HG03025 (cell line): ENCODE results near the gene CYB5D1.
"Not testable (repeated sequence)": the region's sequence is repeated elsewhere in the genome, so short reads cannot be mapped to it uniquely, and the experiment has no call there.

Source experiments
- ATAC-seq: cut with Tn5 transposase; IDR thresholded peaks from one replicate; pipeline ENCODE4 v1.9.1; 2021; ENCODE audit warnings: mild to moderate bottlenecking, moderate library complexity; ENCODE audit not compliant: unreplicated experiment, low FRiP score

The CYB5D1 gene

DNA sequence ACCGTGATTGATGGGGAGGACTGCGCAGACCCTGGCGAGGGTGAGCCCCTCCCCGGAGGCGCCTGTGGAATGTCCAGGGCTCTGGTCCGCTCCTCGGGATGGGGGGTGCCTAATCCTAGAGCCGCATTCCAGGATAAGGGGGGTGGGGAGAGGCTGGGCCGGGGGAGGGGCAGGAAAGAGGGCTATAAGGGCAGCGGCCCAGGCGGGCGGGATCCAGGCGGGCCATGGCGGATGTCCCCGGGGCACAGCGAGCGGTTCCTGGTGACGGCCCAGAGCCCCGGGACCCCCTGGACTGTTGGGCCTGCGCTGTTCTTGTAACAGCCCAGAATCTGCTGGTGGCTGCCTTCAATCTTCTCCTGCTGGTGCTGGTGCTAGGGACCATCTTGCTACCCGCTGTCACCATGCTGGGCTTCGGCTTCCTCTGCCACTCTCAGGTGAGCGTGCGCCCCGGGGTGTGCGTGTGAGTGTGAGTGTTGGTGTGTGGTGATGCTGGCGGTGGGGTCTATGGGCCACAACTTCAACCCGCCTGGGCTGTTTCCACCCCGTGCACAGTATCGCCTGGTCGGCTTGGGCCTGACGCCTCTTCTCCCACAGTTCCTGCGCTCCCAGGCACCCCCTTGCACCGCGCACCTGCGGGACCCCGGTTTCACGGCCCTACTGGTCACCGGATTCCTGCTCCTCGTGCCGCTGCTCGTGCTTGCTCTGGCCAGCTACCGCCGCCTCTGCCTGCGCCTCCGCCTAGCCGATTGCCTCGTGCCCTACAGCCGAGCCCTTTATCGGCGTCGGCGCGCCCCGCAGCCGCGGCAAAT is 2.7 kb upstream of the CYB5D1 start, which contains the start of gene TMEM88:
TMEM88 (plus strand) TSS at position 216 of the 809 bp plus-strand sequence; CDS start at position 225, 9 bp downstream.
- ATAC-seq, result no peak

DNA sequence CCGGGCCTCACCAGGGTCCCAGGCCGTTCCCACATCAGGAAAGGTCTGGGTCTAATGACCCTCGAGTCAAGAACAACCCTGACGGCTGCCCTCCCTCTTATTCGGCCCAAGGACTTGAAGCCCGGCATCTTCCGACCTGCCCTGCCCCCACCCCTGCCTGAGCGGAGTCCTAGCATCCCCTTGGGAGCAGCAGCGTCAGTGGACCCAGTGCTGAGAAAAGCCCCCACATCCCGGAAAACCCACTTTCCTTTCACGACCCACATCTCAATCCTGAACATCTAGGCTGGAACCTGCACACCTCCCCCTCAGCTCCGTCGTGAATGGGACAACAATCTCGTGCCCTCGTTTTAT is 2.2 kb upstream of the CYB5D1 start:
- no peak for ATAC-seq

- ATAC-seq, result no peak
Measured at GRCh38 chr17:7856011-7856810, 1.6 kb upstream of the CYB5D1 start.

DNA sequence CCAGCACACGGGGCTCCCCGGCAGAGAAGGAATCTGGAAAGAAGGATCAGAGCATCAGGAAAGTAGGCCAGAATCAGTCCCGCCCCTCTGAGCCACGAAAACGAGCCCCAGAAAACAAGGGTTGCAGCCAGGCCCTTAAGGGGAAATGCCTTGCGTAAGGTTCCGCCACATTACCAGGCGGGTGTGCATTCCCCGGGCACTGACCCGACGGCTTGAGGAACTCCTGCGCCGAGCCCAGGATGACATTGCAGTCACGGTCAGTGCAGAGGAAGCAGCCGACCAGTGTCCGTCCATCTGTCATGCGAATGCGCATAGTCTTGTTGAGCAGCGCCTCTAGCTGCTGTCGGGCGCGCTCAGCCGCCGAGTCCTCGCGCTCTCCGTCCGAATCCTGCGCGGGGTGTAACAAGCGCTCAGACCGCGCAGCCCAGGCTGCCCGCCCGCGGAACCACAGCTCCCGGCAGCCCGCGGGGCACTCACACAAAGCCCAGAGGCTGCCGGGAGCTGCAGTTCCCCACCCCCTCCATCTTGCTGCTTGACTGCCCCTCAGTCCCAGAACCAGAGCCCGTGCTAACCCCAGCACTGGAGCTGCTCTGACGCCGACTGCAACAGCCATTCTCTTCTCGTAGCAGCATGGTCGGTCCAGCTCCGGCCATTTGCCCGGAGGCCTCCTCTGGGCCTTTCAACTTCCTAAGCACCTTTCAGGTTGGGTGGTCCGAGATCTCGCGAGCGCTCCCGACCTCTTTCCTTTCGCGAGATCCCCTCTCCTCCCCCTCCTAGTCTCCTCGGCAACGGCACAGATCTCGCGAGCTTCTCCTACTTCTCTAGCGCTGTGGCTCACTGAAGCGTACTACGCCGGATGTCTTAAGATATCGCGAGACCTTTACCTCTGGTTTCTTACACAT is 741 bp upstream of the CYB5D1 start, which contains the start of gene NAA38:
NAA38 (minus strand) TSS at position 749 of the 902 bp plus-strand sequence; CDS start at position 653, 96 bp downstream.
- peak; percentile 74 for ATAC-seq

DNA sequence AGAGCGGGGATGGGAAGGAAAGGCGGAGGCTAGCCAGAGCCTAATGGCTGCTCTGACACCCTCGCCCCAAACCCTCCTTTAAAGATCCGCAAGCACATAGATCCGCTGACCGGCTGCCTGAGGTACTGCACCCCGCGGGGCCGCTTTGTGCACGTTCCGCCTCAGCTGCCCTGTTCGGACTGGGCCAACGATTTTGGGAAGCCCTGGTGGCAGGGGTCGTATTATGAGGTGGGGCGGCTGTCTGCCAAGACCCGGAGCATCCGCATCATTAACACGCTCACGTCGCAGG is 663 bp downstream of the CYB5D1 start:
- ATAC-seq, result no peak

- ATAC-seq, result no peak
Measured at GRCh38 chr17:7859028-7859427, 1.2 kb downstream of the CYB5D1 start.

- no peak for ATAC-seq
Measured at GRCh38 chr17:7862692-7863437, 5.1 kb downstream of the CYB5D1 start.

DNA sequence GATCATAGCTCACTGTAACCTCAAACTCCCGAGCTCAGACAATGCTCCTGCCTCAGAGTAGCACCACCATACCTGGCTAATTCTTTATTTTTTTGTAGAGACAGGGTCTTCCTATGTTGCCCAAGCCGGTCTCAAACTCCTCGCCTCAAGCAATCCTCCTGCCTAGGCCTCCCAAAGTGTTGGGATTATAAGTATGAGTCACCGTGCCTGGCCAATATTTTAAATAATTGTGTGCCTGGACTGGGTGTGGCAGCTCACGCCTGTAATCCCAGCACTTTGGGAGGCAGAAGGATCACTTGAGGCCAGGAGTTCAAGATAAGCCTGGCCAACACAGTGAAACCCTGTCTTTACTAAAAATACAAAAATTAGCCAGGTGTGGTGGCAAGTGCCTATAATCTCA is 6.6 kb downstream of the CYB5D1 start:
- not testable (repeated sequence) for ATAC-seq

- ATAC-seq, result no peak
Measured at GRCh38 chr17:7864995-7865650, 7.3 kb downstream of the CYB5D1 start.

GRCh38 chr17:7867881-7868329 is 10.1 kb downstream of the CYB5D1 start:
- no peak for ATAC-seq

GRCh38 chr17:7873051-7873450 is 15.2 kb downstream of the CYB5D1 start:
- no peak for ATAC-seq

GRCh38 chr17:7875804-7876370 is 18.1 kb downstream of the CYB5D1 start:
- no peak for ATAC-seq

- no peak for ATAC-seq
Measured at GRCh38 chr17:7878234-7878633, 20.4 kb downstream of the CYB5D1 start.

GRCh38 chr17:7880076-7880868 is 22.5 kb downstream of the CYB5D1 start:
- no peak for ATAC-seq

GRCh38 chr17:7881276-7882054 is 23.7 kb downstream of the CYB5D1 start:
- ATAC-seq, result no peak

DNA sequence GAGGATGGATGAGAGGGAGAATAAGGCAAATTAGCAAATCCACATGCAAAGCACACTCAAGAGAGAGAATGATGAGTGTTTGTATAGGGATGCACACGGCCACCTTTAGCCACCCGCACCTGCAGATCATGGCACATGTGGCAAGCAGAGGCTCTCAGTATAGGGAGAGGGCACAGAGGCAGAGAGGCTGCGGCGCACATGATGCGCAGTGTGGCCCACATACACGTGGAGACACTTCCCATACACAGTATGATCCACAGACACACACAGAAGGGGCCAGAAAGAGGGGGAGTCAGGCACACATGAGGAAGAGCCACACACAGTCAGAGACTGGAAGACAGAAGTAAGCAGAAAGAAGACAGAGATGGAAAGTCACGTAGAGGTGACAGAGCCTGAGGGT is 24.3 kb downstream of the CYB5D1 start:
- no peak for ATAC-seq

- ATAC-seq, result no peak
Measured at GRCh38 chr17:7882629-7883028, 24.8 kb downstream of the CYB5D1 start.
